NCI-H2196 (cell line): ENCODE results near the gene AIFM3.
"Not testable (repeated sequence)": the region's sequence is repeated elsewhere in the genome, so short reads cannot be mapped to it uniquely, and the experiment has no call there.

Experiments used
- DNase-seq: peaks from one replicate; lab custom pipeline; 2025; ENCODE audit not compliant: unreplicated experiment; lab: John Stamatoyannopoulos, UW

AIFM3 gene

DNA sequence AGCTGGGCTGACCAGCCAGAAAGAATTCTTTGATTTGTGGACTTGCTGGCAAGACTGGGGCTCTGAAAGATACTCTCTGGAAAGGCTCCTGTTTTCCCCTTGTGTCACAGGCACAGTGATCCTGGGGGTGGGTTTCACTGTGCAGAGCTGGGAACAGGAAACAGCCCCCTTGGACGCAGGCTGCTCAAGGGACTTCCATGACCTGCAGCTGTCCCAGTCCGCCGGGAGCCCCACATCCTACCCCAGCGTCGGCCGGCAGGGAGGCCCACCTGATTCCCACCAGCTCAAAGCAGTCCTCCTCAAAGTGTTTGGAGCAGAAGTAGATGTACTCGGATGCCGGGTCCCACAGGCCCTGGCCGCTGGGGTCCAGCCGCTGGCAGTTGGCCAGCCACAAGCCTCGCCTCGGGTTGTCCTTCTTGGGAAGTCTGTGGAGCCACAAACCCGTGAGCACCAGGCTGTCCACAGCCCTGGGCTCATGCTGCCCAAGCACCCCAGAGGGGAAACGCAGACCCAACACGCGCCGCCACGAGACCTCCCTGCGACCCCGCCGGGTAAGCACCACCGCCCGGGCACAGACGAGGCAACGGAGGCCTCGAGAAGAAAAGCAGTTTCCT, 34.0 kb downstream of the AIFM3 start:
- no peak for DNase-seq

DNA sequence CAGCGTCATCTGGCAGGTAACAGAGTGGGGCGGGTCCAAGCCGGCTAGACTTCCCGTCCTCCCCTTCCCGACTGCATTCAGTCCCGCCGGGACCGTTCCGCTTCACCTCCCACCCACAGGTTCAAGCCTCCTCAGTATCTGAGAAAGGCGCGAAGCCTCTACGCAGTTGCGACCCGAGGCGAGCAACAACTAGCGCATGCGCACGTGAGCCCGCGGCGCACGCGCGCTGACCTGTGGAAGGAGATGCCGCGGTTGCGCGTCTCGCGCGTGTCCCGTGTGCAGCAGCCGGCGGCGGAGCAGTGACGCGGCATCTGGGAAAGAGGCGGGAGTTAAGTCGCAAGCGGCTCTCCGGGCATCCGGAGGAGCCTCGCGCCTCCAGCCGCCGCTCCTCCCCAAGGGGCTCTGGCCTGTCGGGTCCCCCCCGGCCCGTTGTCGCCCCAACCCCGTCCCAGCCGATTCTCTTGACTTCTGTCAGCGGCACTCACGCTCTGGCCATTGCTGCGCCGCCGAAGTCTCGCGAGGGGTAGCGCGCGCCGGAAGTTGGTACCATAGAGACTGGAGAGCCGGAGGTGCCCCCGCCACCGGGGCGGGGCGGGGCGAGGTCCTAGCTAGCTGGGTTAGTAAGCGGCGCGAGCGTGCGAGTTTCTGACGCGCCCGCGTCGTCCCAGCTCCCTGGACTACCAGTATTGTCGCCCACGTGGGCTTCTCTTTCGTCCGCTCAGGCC, 34.7 kb downstream of the AIFM3 start, which contains the start of gene THAP7:
TSS of gene THAP7 (minus strand) at position 518 of the 725 bp plus-strand sequence. CDS start at position 311, 207 bp downstream.
- DNase-seq: peak; percentile 84

- no peak for DNase-seq
Observed at GRCh38 chr22:21003782-21004181, 36.7 kb downstream of the AIFM3 start.

DNA sequence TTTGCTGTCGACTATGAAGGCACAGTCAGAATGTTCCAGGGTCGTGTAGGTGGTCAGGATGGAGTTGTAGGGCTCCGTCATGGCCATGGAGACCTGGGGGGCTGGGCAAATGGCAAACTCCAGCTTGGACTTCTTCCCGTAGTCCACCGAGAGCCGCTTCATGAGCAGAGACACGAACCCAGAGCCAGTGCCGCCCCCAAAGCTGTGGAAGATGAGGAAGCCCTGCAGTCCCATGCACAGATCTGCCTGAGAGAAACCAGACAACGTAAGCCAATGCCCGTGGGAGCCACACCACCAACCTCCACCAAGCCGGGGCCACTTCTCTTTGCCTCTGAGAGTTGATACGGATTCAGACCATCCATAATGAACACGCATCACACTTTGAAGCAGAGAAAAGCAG, 42.2 kb downstream of the AIFM3 start:
- not testable (repeated sequence) for DNase-seq

- no peak for DNase-seq
Observed at GRCh38 chr22:21009638-21010425, 42.8 kb downstream of the AIFM3 start.

DNA sequence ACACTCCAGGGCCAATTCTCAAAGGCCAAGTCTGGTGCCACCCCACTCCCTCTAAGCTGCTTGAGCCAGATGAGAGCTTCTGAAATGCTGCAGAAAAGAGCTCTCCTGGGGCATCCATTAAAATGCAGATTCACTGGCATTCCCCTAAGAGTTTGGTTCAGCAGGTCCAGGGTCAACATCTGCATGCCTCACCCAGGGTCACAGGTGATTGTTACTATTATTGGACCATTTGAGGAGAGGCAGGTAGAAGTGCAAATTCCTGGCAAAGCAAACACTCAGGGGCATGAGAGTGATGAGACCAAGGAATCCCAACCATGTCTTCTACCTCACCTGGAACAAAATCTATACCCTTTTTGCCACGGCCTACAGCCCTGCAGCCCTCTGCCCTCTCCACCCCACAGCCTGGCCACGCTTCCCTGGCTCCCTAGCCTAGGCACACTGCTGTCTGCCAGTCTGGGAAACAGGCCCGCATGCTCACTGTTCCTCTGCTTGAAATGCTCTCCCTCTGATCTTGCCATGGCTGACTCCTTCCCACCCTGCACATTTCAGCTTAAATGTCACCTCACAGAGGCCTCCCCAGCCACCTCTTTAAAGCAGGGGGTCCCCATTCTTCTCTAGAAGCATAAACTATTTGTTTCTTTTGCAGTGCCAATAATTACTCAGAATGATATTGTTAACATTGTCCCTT, 43.5 kb downstream of the AIFM3 start:
- no peak for DNase-seq

- no peak for DNase-seq
Observed at GRCh38 chr22:21012446-21013407, 45.7 kb downstream of the AIFM3 start.

DNA sequence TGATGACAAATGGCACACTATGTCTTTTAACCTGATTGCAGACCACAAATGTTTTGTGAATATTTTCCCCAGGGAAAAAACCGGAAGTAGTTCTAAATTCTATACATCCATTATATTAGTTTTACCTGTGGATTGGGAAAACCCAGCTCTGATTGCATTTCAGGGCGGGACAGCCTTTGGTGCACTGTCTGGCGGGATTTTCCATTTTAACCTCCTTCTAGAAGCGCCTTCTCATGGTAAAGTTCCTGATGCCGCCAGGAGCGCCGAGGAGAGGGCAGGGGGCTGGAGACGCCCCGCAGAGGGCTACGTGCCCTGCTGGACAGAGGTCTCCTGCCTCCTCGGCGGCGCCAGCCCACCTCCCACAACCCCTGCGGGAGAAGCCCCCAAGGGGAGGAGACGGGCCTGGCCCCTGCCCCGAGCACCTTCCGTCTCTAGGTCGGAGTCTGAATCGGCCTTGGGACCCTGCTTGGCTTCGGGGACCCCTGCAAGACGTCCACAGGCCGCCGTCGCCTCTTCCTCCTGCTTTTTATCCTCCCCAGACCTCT, 46.7 kb downstream of the AIFM3 start:
- no peak for DNase-seq

- DNase-seq: peak; percentile 88
Observed at GRCh38 chr22:21014202-21014725, 47.2 kb downstream of the AIFM3 start.

DNA sequence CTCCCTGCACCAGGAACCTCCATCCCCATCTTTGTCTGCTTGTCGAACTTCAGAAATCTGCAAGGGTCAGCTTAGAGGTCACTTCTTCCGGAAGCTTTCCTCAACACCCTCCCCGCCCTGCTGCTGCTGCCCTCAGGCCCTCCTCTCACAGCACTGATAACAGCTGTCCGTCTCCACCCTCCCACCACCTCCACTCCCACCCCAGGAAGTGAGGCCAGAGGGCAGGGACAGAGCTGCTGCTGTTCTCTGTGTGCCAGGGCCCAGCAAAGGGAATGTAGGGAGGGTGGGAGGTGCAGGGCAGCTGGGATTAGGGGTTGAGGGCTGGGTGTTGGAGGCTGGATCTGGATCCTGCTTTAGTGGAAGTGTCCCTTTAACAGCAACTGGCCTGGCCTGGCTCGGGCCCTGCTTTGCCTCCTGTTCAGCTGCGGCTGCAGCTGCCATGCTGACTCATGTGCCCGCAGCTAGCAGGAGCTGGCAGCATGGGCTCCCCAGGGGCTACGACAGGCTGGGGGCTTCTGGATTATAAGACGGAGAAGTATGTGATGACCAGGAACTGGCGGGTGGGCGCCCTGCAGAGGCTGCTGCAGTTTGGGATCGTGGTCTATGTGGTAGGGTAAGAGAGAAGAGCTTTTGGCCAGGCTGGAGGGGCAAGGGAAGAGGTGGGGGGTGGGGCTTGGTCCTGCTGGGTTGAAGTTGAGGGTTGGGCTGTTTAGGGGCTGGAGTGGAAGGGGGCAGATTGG, 47.8 kb downstream of the AIFM3 start, which contains the start of gene P2RX6:
TSS of gene P2RX6 (plus strand) at position 440 of the 740 bp plus-strand sequence. CDS start at position 450, 10 bp downstream.
- peak; percentile 29 for DNase-seq

DNA sequence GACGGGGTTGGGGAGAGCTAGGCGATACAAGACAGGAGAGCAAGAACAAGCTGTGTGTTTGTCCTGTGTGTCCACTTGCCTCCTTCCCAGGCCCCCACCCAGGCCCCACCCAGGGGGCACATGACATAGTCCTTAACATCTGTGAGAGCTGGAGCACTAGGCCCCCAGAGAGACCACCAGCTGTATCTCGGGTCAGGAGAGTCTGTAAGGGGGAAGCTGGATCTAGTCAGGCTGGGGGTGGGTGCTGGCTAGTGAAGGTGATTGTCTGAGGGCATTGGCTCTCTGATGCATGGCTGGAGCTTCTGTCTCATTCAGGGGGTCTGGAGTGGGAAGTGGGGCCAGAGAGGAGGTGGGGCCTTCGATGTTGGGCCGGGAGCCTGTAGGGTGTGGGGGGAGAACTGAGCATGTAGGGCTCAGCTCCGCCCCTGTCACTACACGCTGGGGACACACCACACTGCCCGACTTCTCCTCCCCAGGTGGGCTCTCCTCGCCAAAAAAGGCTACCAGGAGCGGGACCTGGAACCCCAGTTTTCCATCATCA, 48.5 kb downstream of the AIFM3 start:
- DNase-seq: no peak

- DNase-seq: no peak
Observed at GRCh38 chr22:21016644-21017420, 49.8 kb downstream of the AIFM3 start.

DNA sequence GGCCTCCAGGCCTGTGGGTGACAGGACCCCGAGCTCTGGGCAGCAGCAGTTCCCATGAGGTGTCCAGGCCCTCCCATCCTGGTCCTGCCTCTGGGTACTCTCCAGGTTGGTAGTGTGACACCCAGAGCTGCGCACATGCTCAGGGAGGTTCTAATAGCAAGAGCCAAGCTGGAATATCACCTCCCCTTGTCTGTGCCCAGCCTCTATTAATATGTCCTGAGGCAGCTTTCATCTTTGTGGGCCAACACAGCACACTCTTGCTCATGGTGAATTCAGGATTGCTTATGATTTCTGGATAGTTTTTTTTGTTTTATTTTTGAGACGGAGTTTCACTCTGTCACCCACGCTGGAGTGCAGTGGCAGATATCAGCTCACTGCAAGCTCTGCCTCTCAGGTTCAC, 51.3 kb downstream of the AIFM3 start:
- no peak for DNase-seq

GRCh38 chr22:21020802-21021429, 53.9 kb downstream of the AIFM3 start:
- peak; percentile 1 for DNase-seq

DNA sequence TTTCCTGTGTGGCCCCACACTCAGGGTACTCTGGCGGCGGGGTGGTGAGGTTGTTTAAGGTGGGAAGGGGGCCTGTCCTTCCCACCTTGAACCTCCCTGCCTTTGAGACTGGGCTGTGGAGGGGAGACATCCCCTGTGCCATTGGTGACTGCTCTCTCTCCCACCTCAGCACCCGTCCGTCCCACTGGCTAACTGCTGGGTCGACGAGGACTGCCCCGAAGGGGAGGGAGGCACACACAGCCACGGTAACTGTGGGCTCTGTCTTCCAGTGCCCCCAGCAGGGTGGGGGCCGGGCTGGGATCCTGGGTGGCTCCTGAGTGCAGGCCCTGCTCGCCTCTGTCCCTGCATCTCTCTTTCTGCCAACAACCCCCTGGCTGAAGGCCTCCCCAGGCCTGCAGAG, 55.5 kb downstream of the AIFM3 start:
- no peak for DNase-seq

- no peak for DNase-seq
Observed at GRCh38 chr22:21022955-21023614, 56.0 kb downstream of the AIFM3 start.

- no peak for DNase-seq
Observed at GRCh38 chr22:21025266-21025665, 58.2 kb downstream of the AIFM3 start.
